Left lung (tissue), 10 donors: ENCODE data around the gene NUP50. TPM values are rescaled to one million over a fixed set of nuclear protein-coding genes. Genes with fewer than 3 reads are reported as not detected.

Experiments
- ATAC-seq: fragments of 200-7000 bp; cut with Tn5 transposase; one replicate; pipeline ENCODE4 v1.9.1; 2020; ENCODE audit warnings: moderate library complexity
- DNase-seq, 4 donors: peaks; one replicate each; pipeline ENCODE4 v3.0.0-alpha.2; 2013 to 2020
- H3K27ac ChIP-seq, 2 donors: fragments of 200-600 bp; sonication (generic) in 1 of 2; one replicate each; pipeline versions ENCODE4 v1.5.0 to v1.8.0; 2020 to 2021
- H3K27me3 ChIP-seq, 2 donors: fragments of 200-600 bp; sonication (generic) in 1 of 2; one replicate each; pipeline versions ENCODE4 v1.5.0 to v1.8.0; 2020 to 2021
- H3K36me3 ChIP-seq, 2 donors: fragments of 200-600 bp; sonication (generic) in 1 of 2; one replicate each; pipeline versions ENCODE4 v1.5.0 to v1.8.0; 2020 to 2021
- H3K4me1 ChIP-seq, 2 donors: fragments of 200-600 bp; one replicate each; pipeline ENCODE4 v1.8.0; 2021
- H3K4me3 ChIP-seq, 2 donors: fragments of 200-600 bp; sonication (generic) in 1 of 2; one replicate each; pipeline versions ENCODE4 v1.5.0 to v1.8.0; 2020 to 2021; ENCODE audit warnings: mild to moderate bottlenecking in 1 of 2
- H3K9me3 ChIP-seq, 2 donors: fragments of 200-600 bp; sonication (generic) in 1 of 2; one replicate each; pipeline versions ENCODE4 v1.5.0 to v1.8.0; 2020 to 2021
- intact Hi-C, 2 donors: fragments of 100-400 bp; cut with DNase I; formaldehyde crosslinking; loops; one replicate each; pipeline versions ENCODE4 v1.11.2 to v1.14.2; 2022
- polyA plus RNA-seq, 6 donors: library from polyadenylated mRNA; unstranded; fragments of 120-200 nt; gene quantifications; one replicate each; pipeline ENCODE4 v1.2.1, GENCODE V29; 2013; ENCODE audit not compliant: insufficient read length in 6 of 6
- total RNA-seq, 2 donors: library from RNA; stranded (reverse); fragmentation: NEBNext Ultra II Directional; extraction: Animal tissue kit (Norgen Biotek cat#: 25700); gene quantifications; one replicate each; pipeline ENCODE4 v1.2.1, GENCODE V29; 2021
- TF ChIP-seq, protein P1 (sequence below), 2 donors: fragments of 200-600 bp; sonication (generic) in 1 of 2; IDR thresholded peaks; one replicate each; pipeline versions ENCODE4 v1.5.0 to v1.8.0; 2021; ENCODE audit warnings: antibody characterized with exemption in 2 of 2
- donor health status: DM: no; HTN: yes; CAD: no.
- donor health status: DM: no; HTN: no; CAD: no.

NUP50 gene
- total and polyA plus RNA-seq, 8 donors, result 47.4 to 70.0 (median 52.9) TPM

DNA sequence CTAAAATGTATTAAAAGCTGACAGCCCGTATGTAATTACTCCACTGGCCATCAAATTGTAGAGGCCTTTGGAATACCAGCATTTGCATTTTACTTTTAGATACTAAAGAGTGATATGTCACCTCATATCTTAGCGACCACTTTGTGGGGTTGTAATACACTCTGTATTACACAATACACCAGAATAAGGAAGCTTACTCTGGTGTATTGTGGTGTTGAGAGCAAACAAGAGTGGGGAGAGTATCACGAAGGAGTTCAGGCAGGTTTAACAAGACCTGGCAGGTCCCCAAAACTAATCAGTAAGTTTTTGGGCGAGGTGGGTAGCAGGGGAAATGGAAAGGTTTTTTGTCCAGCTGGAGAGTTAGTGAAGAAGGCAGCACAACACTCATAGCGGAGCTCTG is 3.2 kb downstream of the NUP50 start:
- H3K36me3 ChIP-seq, result peaks cover 0 to 43% of the 10 kb centered on the region in 2 donors
- H3K4me1 ChIP-seq, result peaks cover 8 to 56% of the 10 kb centered on the region in 2 donors
- H3K4me3 ChIP-seq, result no peak overlapping the region
- intact Hi-C loops, result no loop called here
- DNase-seq (no peak), ATAC-seq (no peak)
- peak overlapping the region in 1 of 2 donors; percentile 58 for H3K27ac ChIP-seq
- no peaks in the 10 kb centered on the region for H3K9me3 ChIP-seq
- no peaks in the 10 kb centered on the region for H3K27me3 ChIP-seq
- TF ChIP-seq, protein P1, sequence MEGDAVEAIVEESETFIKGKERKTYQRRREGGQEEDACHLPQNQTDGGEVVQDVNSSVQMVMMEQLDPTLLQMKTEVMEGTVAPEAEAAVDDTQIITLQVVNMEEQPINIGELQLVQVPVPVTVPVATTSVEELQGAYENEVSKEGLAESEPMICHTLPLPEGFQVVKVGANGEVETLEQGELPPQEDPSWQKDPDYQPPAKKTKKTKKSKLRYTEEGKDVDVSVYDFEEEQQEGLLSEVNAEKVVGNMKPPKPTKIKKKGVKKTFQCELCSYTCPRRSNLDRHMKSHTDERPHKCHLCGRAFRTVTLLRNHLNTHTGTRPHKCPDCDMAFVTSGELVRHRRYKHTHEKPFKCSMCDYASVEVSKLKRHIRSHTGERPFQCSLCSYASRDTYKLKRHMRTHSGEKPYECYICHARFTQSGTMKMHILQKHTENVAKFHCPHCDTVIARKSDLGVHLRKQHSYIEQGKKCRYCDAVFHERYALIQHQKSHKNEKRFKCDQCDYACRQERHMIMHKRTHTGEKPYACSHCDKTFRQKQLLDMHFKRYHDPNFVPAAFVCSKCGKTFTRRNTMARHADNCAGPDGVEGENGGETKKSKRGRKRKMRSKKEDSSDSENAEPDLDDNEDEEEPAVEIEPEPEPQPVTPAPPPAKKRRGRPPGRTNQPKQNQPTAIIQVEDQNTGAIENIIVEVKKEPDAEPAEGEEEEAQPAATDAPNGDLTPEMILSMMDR (IDR thresholded peaks at IDR 0.05), result no peak

DNA sequence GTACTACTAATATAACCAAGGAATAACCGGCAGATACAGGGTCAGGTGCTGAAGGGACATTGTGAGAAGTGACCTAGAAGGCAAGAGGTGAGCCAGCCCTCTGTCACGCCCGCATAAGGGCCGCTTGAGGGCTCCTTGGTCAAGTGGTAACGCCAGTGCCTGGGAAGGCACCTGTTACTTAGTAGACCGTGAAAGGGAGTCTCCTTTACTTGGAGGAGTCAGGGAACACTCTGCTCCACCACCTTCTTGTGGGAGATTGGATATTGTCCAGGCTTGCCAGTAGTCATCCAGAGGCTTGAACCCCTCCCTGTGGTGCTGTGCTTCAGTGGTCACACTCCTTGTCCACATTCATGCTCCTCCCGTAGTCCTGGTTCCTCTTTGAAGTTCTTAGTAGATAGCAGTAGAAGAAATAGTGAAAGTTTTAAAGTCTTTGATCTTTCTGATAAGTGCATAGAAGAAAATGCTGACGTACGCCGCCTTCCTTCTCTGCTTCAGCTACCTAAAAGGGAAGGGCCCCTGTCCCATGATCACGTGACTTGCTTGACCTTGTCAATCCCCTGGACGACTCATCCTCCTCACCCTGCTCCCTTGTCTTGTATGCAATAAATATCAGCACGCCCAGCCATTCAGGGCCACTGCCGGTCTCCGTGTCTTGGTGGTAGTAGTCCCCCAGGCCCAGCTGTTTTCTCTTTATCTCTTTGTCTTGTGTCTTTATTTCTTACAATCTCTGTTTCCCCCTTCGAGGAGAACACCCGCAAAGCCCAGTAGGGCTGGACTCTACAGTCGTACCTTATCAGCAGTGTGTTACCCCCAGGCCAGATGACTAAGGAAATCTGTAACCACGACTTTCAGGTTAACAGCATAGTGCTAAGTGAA is 6.1 kb downstream of the NUP50 start:
- peak in 1 of 4 donors; percentile 56 for DNase-seq
- TF ChIP-seq, protein P1 (IDR thresholded peaks at IDR 0.05), result no peak
- H3K36me3 ChIP-seq, result peaks cover 0 to 72% of the 10 kb centered on the region in 2 donors
- H3K9me3 ChIP-seq, result no peaks in the 10 kb centered on the region
- no peak overlapping the region for H3K4me3 ChIP-seq
- no peak overlapping the region for H3K27ac ChIP-seq
- H3K4me1 ChIP-seq, result peaks cover 8 to 41% of the 10 kb centered on the region in 2 donors
- intact Hi-C loops, result no loop called here
- no peak for ATAC-seq
- H3K27me3 ChIP-seq, result no peaks in the 10 kb centered on the region

DNA sequence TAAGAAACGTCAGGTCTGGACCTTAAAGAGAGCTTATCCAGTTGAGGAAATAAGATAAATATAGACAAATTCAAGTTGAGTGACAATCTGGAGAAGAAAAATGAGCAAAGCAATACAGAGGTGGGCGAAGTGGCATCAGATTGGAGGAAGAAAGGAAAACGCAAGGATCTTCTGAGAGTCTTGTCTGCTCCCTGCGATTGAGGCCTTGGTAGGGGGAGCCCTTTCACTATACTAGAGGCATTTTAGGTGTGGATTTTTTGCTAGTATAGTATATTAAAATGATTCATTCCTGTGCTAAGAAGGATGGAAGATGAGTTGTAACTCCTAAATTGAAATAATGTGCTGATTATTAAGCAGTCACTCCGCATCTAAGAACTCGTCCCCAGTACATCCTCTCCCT is 8.1 kb downstream of the NUP50 start:
- Histone ChIP-seq H3K4me1 (peaks cover 0 to 21% of the 10 kb centered on the region in 2 donors), H3K9me3 (no peaks in the 10 kb centered on the region), H3K27me3 (no peaks in the 10 kb centered on the region), H3K4me3 (no peak overlapping the region), H3K36me3 (peaks cover 0 to 92% of the 10 kb centered on the region in 2 donors), H3K27ac (no peak overlapping the region)
- DNase-seq (no peak), ATAC-seq (no peak)
- TF ChIP-seq, protein P1 (IDR thresholded peaks at IDR 0.05), result no peak
- intact Hi-C loops, result no loop called here

DNA sequence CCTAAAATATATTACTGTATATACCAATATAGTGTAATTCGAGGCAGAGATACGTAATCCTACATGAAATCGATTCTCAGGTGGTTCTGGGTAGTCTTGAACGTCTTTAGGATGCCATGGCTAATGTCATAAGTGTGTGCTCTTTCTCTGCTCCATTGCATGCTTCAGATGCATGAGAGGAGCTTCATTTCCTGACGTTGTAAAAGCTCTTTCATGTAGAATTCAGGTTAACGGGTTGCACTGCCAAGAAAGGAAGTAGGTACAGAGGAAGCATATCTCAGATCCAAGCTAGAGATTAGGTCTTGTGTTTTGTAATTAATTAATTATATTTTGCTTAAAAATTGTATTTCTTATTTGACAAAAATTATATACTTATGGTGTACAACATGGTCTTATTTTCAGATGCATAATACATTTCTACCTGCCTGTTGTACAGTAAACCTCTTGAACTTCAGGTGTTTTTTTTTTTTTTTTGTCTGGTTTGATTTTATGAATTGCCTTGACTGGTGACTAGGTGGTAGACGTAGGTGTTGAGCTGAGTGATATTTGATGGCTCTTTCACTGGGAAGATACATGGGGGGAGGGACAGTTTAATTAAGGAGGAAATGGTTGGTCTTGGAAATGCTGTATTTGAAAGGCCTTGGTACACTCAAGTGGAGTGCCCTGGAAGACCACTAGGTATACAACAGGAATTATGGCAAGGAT is 9.3 kb downstream of the NUP50 start:
- intact Hi-C loops, result no loop called here
- ATAC-seq (no peak), DNase-seq (no peak)
- Histone ChIP-seq H3K4me1 (peaks cover 0 to 9% of the 10 kb centered on the region in 2 donors), H3K27me3 (no peaks in the 10 kb centered on the region), H3K4me3 (no peak overlapping the region), H3K27ac (no peak overlapping the region), H3K9me3 (no peaks in the 10 kb centered on the region), H3K36me3 (peaks cover 0 to 100% of the 10 kb centered on the region in 2 donors)
- TF ChIP-seq, protein P1 (IDR thresholded peaks at IDR 0.05), result no peak
